Measurements from ENCODE around the gene CLDN24. TPM values are rescaled to one million over a fixed set of nuclear protein-coding genes. Genes with fewer than 3 reads are reported as not detected.

CLDN24 gene
- total RNA-seq, 1 donor from 2014 or later: not detected

GRCh38 chr4:183285886-183286285 lies 36.3 kb downstream of the CLDN24 start:
- no peak for DNase-seq (ENCODE audit: low read depth in 2 of 2)

GRCh38 chr4:183284965-183285364 lies 37.3 kb downstream of the CLDN24 start:
- DNase-seq (ENCODE audit: low read depth in 2 of 2): no peak

GRCh38 chr4:183284258-183284785 lies 37.9 kb downstream of the CLDN24 start:
- DNase-seq (ENCODE audit: low read depth in 2 of 2): no peak

GRCh38 chr4:183276106-183276505 lies 46.1 kb downstream of the CLDN24 start:
- DNase-seq (ENCODE audit: low read depth in 2 of 2): no peak

DNA sequence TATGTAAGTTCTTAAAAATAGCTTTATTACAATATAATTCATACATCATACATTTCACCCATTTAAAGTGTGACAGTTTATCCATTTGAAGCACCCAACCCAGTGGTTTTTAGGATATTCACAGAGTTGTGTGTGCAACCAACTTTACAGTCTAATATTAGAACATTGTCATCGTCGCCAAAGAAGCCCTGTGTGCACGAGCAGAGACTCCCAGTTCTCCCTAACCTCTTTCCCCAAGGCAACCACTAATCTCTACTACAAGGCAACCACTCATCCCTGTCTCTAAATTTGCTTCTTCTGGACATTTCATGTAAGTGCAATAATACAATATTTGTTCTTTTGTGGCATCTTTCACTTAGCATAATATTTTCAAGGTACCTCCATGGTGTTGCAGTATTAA lies 49.8 kb downstream of the CLDN24 start:
- no peak for DNase-seq (ENCODE audit: low read depth in 2 of 2)

Other genes with a start within 250 kb of the CLDN24 start
- gene WWC2, start 223.2 kb downstream of the CLDN24 start, total RNA-seq: 17.2 and 26.0 TPM in 2 replicates
- gene CLDN22, start 2.1 kb downstream of the CLDN24 start, total RNA-seq: not detected in 2 replicates
- 10.2 and 13.7 TPM in 2 replicates for gene CDKN2AIP, start 122.2 kb upstream of the CLDN24 start, total RNA-seq
- gene ING2, start 182.6 kb upstream of the CLDN24 start, total RNA-seq: 3.4 and 3.9 TPM in 2 replicates

All from lung microvascular endothelial cell (primary cell).